Endometrial microvascular endothelial cells (primary cell): ENCODE measurements around the gene ZFHX3. TPM values are rescaled to one million over a fixed set of nuclear protein-coding genes. Genes with fewer than 3 reads are reported as not detected.

Experiments used
- in situ Hi-C: cut with HindIII; loops from 2 replicates; pipeline ENCODE4 v1.10.0; 2017; ENCODE audit warnings: low sequenced_read_pairs, low pct_unique_long_range_greater_than_20kb; ENCODE audit errors: inconsistent ontology term
- total RNA-seq: library from RNA; depleted of rRNA; stranded (reverse); fragments of >200 nt; gene quantifications from one replicate; pipeline ENCODE4 v1.2.3, GENCODE V29; 2015; ENCODE audit errors: inconsistent ontology term

Gene ZFHX3
- total RNA-seq, 1 donor from 2014 or later = 2.1 TPM

GRCh38 chr16:73059779-73060615 is 12.1 kb upstream of the ZFHX3 start:
- in situ Hi-C loops = no loop called here

- in situ Hi-C loops = no loop called here
Observed at GRCh38 chr16:73058616-73059409, 10.9 kb upstream of the ZFHX3 start.

GRCh38 chr16:73058221-73058615 is 10.3 kb upstream of the ZFHX3 start:
- in situ Hi-C loops = no loop called here

GRCh38 chr16:73057291-73058210 is 9.6 kb upstream of the ZFHX3 start:
- in situ Hi-C loops = no loop called here

- in situ Hi-C loops = no loop called here
Observed at GRCh38 chr16:73056921-73057290, 9.0 kb upstream of the ZFHX3 start.

GRCh38 chr16:73056448-73056847 is 8.5 kb upstream of the ZFHX3 start:
- in situ Hi-C loops = no loop called here

GRCh38 chr16:73054813-73055482 is 7.0 kb upstream of the ZFHX3 start:
- in situ Hi-C loops = no loop called here

GRCh38 chr16:73054498-73054812 is 6.5 kb upstream of the ZFHX3 start:
- in situ Hi-C loops = no loop called here

- in situ Hi-C loops = no loop called here
Observed at GRCh38 chr16:73054125-73054484, 6.2 kb upstream of the ZFHX3 start.

- in situ Hi-C loops = no loop called here
Observed at GRCh38 chr16:73053364-73054124, 5.6 kb upstream of the ZFHX3 start.

GRCh38 chr16:73053038-73053363 is 5.1 kb upstream of the ZFHX3 start:
- in situ Hi-C loops = no loop called here

GRCh38 chr16:73052576-73052975 is 4.6 kb upstream of the ZFHX3 start:
- in situ Hi-C loops = no loop called here

- in situ Hi-C loops = no loop called here
Observed at GRCh38 chr16:73051961-73052360, 4.0 kb upstream of the ZFHX3 start.

- in situ Hi-C loops = no loop called here
Observed at GRCh38 chr16:73051226-73051625, 3.3 kb upstream of the ZFHX3 start.

- in situ Hi-C loops = no loop called here
Observed at GRCh38 chr16:73050201-73051099, 2.5 kb upstream of the ZFHX3 start.

GRCh38 chr16:73049511-73049910 is 1.6 kb upstream of the ZFHX3 start:
- in situ Hi-C loops = no loop called here

- in situ Hi-C loops = no loop called here
Observed at GRCh38 chr16:73049091-73049490, 1.2 kb upstream of the ZFHX3 start.
